HCT116 (cell line): ENCODE measurements around the gene DPP4. TPM values are rescaled to one million over a fixed set of nuclear protein-coding genes. Genes with fewer than 3 reads are reported as not detected.

Experiments
- ATAC-seq: fragments of 200-7000 bp; cut with Tn5 transposase; 2 replicates; pipeline ENCODE4 v1.9.1; 2020; ENCODE audit warnings: mild to moderate bottlenecking, moderate library complexity
- BruUV-seq: library from RNA; stranded (reverse); fragments of 400-500 nt; replicated peaks from 2 replicates; lab custom pipeline; 2021; lab: Mats Ljungman, UMichigan
- CTCF ChIA-PET: fragments of 300-600 bp; sonication (Branson Sonifier 250); formaldehyde crosslinking; loops from one replicate; lab custom pipeline; 2021; ENCODE audit warnings: antibody characterized with exemption; lab: Charles Lee
- POLR2A ChIA-PET: fragments of 300-600, 350-600 bp; sonication (Branson Sonifier 250); formaldehyde crosslinking; loops from one replicate; lab custom pipeline; 2021; ENCODE audit warnings: antibody characterized with exemption; lab: Charles Lee
- RAD21 ChIA-PET, 2 experiments: fragments of 300-600 bp; sonication (Branson Sonifier 250); formaldehyde crosslinking; loops; one replicate each; lab custom pipeline; 2023; ENCODE audit warnings: low total read pairs in 2 of 2; ENCODE audit not compliant: uncharacterized antibody in 2 of 2, unreplicated experiment in 2 of 2, low non-redundant PET in 1 of 2; lab: Charles Lee
- DNase-seq: peaks from one replicate; pipeline ENCODE4 v3.0.0-alpha.2; 2010; ENCODE audit warnings: low read depth, low spot score
- H2AFZ ChIP-seq: fragments of 200-600 bp; shearing (Covaris generic), sonication (generic); 2 replicates; pipeline ENCODE4 v1.6.1; 2017; ENCODE audit warnings: low read depth, mixed run types, mixed read lengths, antibody characterized with exemption, low read length; ENCODE audit not compliant: poor library complexity, severe bottlenecking
- H3K27ac ChIP-seq: 2 replicates; pipeline ENCODE4 v1.5.1; 2012; ENCODE audit warnings: low read depth, low read length
- H3K27me3 ChIP-seq: fragments of 200-600 bp; sonication (generic); 2 replicates; pipeline ENCODE4 v1.6.1; 2016; ENCODE audit warnings: mixed run types, low read length, mixed read lengths; ENCODE audit not compliant: insufficient read depth
- H3K36me3 ChIP-seq, 2 experiments: fragments of 200-500 bp in 1 of 2; fragments of 200-600 bp in 1 of 2; sonication (Bioruptor generic) in 1 of 2; sonication (generic) in 1 of 2; 2 replicates each; pipeline versions ENCODE4 v1.5.1 to v1.6.1; 2014 to 2016; ENCODE audit warnings: low read length in 2 of 2, inconsistent platforms in 1 of 2, mixed read lengths in 1 of 2, mixed run types in 1 of 2; ENCODE audit not compliant: insufficient read depth in 2 of 2, control insufficient read depth in 1 of 2
- H3K4me1 ChIP-seq, 2 experiments: fragments of 200-600 bp in 1 of 2; sonication (generic) in 1 of 2; 2 replicates each; pipeline versions ENCODE4 v1.5.1 to v1.6.1; 2012 to 2017; ENCODE audit warnings: low read length in 2 of 2, inconsistent platforms in 1 of 2, mild to moderate bottlenecking in 1 of 2, mixed read lengths in 1 of 2, mixed run types in 1 of 2, moderate library complexity in 1 of 2; ENCODE audit not compliant: insufficient read depth in 2 of 2, control insufficient read depth in 1 of 2
- H3K4me2 ChIP-seq: fragments of 200-600 bp; sonication (generic); 2 replicates; pipeline ENCODE4 v1.6.1; 2017; ENCODE audit warnings: mixed run types, low read length, mixed read lengths
- H3K4me3 ChIP-seq, 2 experiments: fragments of 200-600 bp in 1 of 2; sonication (generic) in 1 of 2; replicated peaks in 1 of 2; 2 replicates each; pipeline ENCODE4 v1.5.1; 2011 to 2016; ENCODE audit warnings: low read length in 2 of 2, control low read depth in 1 of 2, low read depth in 1 of 2, mild to moderate bottlenecking in 1 of 2, mixed read lengths in 1 of 2, mixed run types in 1 of 2
- H3K79me2 ChIP-seq: fragments of 200-600 bp; sonication (generic); 2 replicates; pipeline ENCODE4 v1.6.1; 2017; ENCODE audit warnings: mild to moderate bottlenecking, mixed run types, low read length, moderate library complexity, mixed read lengths; ENCODE audit not compliant: insufficient read depth
- H3K9ac ChIP-seq: fragments of 200-600 bp; sonication (generic); 2 replicates; pipeline ENCODE4 v1.6.1; 2016; ENCODE audit warnings: low read length, mixed read lengths
- H3K9me2 ChIP-seq: fragments of 200-600 bp; sonication (generic), shearing (Covaris generic); 2 replicates; pipeline ENCODE4 v1.6.1; 2017; ENCODE audit warnings: mixed run types, mild to moderate bottlenecking, moderate library complexity; ENCODE audit not compliant: insufficient read depth
- H3K9me3 ChIP-seq, 2 experiments: fragments of 200-500 bp in 1 of 2; fragments of 200-600 bp in 1 of 2; sonication (Bioruptor generic) in 1 of 2; sonication (generic) in 1 of 2; 2 replicates each; pipeline ENCODE4 v1.6.1; 2014 to 2017; ENCODE audit warnings: low read length in 2 of 2, mixed read lengths in 2 of 2, inconsistent platforms in 1 of 2, low read depth in 1 of 2, mild to moderate bottlenecking in 1 of 2, mixed run types in 1 of 2, moderate library complexity in 1 of 2; ENCODE audit not compliant: control insufficient read depth in 1 of 2, insufficient read depth in 1 of 2
- H4K20me1 ChIP-seq: fragments of 200-600 bp; sonication (generic), shearing (Covaris generic); 2 replicates; pipeline ENCODE4 v1.6.1; 2017; ENCODE audit warnings: mixed run types, mild to moderate bottlenecking, moderate library complexity; ENCODE audit not compliant: insufficient read depth
- CBX3 ChIP-seq: IDR thresholded peaks from 2 replicates; pipeline ENCODE4 v1.6.1; 2012; ENCODE audit warnings: low read depth
- CEBPB ChIP-seq: IDR thresholded peaks from 2 replicates; pipeline ENCODE4 v1.6.1; 2012; ENCODE audit warnings: low read depth
- ELF1 ChIP-seq: IDR thresholded peaks from 2 replicates; pipeline ENCODE4 v1.6.1; 2012; ENCODE audit warnings: low read depth, borderline replicate concordance
- EZH2 ChIP-seq: fragments of 200-600 bp; sonication (generic); IDR thresholded peaks from 2 replicates; pipeline ENCODE4 v1.6.1; 2017; ENCODE audit warnings: antibody characterized with exemption, mixed run types
- JUND ChIP-seq: IDR thresholded peaks from 2 replicates; pipeline ENCODE4 v1.6.1; 2012
- MAX ChIP-seq: IDR thresholded peaks from 2 replicates; pipeline ENCODE4 v1.6.1; 2012
- POLR2A ChIP-seq: IDR thresholded peaks from 2 replicates; pipeline ENCODE4 v1.7.0; 2011; ENCODE audit warnings: borderline replicate concordance; ENCODE audit not compliant: insufficient read depth, insufficient read length; ENCODE audit errors: extremely low read depth
- POLR2AphosphoS5 ChIP-seq: IDR thresholded peaks from 2 replicates; pipeline ENCODE4 v1.6.1; 2011; ENCODE audit warnings: mild to moderate bottlenecking, low read depth, low read length, moderate library complexity
- RAD21 ChIP-seq: IDR thresholded peaks from 2 replicates; pipeline ENCODE4 v1.6.1; 2012; ENCODE audit warnings: low read depth, mild to moderate bottlenecking
- REST ChIP-seq: IDR thresholded peaks from 2 replicates; pipeline ENCODE4 v1.6.1; 2012; ENCODE audit warnings: low read depth
- TCF7L2 ChIP-seq: IDR thresholded peaks from 2 replicates; pipeline ENCODE4 v1.7.0; 2011; ENCODE audit warnings: borderline replicate concordance, inconsistent platforms; ENCODE audit not compliant: insufficient read depth, insufficient read length; ENCODE audit errors: extremely low read depth
- intact Hi-C: fragments of 100-400 bp; cut with micrococcal nuclease; formaldehyde crosslinking; loops from 2 replicates; pipeline ENCODE4 v1.10.0; 2022
- total RNA-seq: library from RNA; stranded (reverse); gene quantifications from one replicate; pipeline ENCODE4 v1.2.1, GENCODE V29; 2021; ENCODE audit not compliant: unreplicated experiment

DPP4 gene
- total RNA-seq, 1 experiment from 2014 or later: 3.6 TPM

DNA sequence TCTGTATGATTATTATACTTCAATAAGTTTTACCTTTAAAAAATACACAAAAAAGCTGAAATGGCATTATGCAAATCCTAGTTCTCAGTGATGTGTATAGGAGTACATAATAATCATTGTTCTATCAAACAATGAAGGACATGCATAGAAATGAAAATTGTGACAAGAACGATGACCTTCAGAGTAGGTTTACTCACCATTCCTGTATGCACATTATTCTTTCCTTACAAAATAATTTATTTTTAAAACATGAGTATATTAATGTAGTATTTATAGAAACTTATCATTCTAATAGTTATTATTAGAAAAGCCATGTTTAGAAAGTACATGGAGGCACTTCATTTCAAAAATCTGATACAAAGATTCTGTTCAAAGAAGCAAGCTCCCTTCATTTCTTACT is 32.7 kb upstream of the DPP4 start:
- TF ChIP-seq CBX3: no peak
- TF ChIP-seq EZH2: no peak
- TF ChIP-seq ELF1: no peak
- no peak for TF ChIP-seq REST
- no peak for TF ChIP-seq RAD21
- TF ChIP-seq POLR2A: no peak
- TF ChIP-seq JUND: no peak
- POLR2A ChIA-PET: no interaction called here
- H3K9me2 ChIP-seq: no peaks in the 10 kb centered on the region

GRCh38 chr2:162106146-162106551 is 32.1 kb upstream of the DPP4 start:
- intact Hi-C loops: no loop called here
- ChIA-PET POLR2A (no interaction called here), RAD21 (no interaction called here), CTCF (no interaction called here)
- BruUV-seq: no TSS peak
- H4K20me1 ChIP-seq: no peaks in the 10 kb centered on the region
- no peaks in the 10 kb centered on the region for H3K36me3 ChIP-seq
- no peak overlapping the region for H3K9ac ChIP-seq
- no peak for DNase-seq
- TF ChIP-seq POLR2AphosphoS5 (no peak), CEBPB (no peak), TCF7L2 (no peak), MAX (no peak), EZH2 (no peak)
- H2AFZ ChIP-seq: no peak overlapping the region
- no peaks in the 10 kb centered on the region for H3K9me2 ChIP-seq
- no peak overlapping the region for H3K27ac ChIP-seq
- no peaks in the 10 kb centered on the region for H3K27me3 ChIP-seq
- no peak overlapping the region for H3K4me2 ChIP-seq
- no peak overlapping the region for H3K4me3 ChIP-seq
- H3K9me3 ChIP-seq: no peaks in the 10 kb centered on the region
- ATAC-seq: no peak
- H3K4me1 ChIP-seq: no peaks in the 10 kb centered on the region
- no peaks in the 10 kb centered on the region for H3K79me2 ChIP-seq

More for the DNA sequence above, 32.7 kb upstream of the DPP4 start:
- ATAC-seq (no peak), DNase-seq (no peak)
- RAD21 ChIA-PET: no interaction called here
- intact Hi-C loops: no loop called here
- Histone ChIP-seq H3K79me2 (no peaks in the 10 kb centered on the region), H3K4me1 (no peaks in the 10 kb centered on the region), H3K4me3 (no peak overlapping the region), H4K20me1 (no peaks in the 10 kb centered on the region), H2AFZ (no peak overlapping the region), H3K4me2 (no peak overlapping the region), H3K27ac (no peak overlapping the region), H3K27me3 (no peaks in the 10 kb centered on the region), H3K9ac (no peak overlapping the region), H3K36me3 (no peaks in the 10 kb centered on the region), H3K9me3 (no peaks in the 10 kb centered on the region)
- no TSS peak for BruUV-seq
- CTCF ChIA-PET: no interaction called here
